ENCODE results near the gene CYBB. TPM values are rescaled to one million over a fixed set of nuclear protein-coding genes. Genes with fewer than 3 reads are reported as not detected.
A peak's percentile ranks its signal among the peaks of the same experiment; 100 is the strongest.

Gene CYBB
- 1 to 10 TPM; 2.6 to 5.8 (median 3.3) TPM for total RNA-seq

DNA sequence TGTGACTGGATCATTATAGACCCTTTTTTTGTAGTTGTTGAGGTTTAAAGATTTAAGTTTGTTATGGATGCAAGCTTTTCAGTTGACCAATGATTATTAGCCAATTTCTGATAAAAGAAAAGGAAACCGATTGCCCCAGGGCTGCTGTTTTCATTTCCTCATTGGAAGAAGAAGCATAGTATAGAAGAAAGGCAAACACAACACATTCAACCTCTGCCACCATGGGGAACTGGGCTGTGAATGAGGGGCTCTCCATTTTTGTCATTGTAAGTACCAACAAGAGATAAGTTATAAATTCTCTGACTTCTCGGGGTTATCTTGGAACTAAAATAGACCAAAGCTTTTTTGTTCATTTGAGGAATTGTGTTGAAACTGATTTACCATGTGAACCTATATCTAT lies at the start of gene CYBB:
Gene CYBB (plus strand): TSS at position 203 of the 400 bp plus-strand sequence. CDS start 19 bp downstream, at position 222.
- intact Hi-C loops (cut with DNase I; ENCODE audit: low total_unique reads): no loop called here
- H3K4me3 ChIP-seq (ENCODE audit: low read depth, poor library complexity, severe bottlenecking): no peak within 1 kb of the TSS
- TF ChIP-seq CTCF (IDR thresholded peaks at IDR 0.05) (no peak), POLR2A (IDR thresholded peaks at IDR 0.05) (no peak)
- 82 to 90% methylated on average over 2 of the region's 2 CpGs for WGBS, 2 donors
- DNase-seq (ENCODE audit: low spot score in 2 of 2): no peak

GRCh38 chrX:37745354-37745753 lies 34.5 kb upstream of the CYBB start:
- WGBS, 2 donors: 26 to 29% methylated on average over 3 of the region's 3 CpGs
- DNase-seq (ENCODE audit: low spot score in 2 of 2): peak; percentile 37 to 92
- TF ChIP-seq CTCF (IDR thresholded peaks at IDR 0.05) (no peak), POLR2A (IDR thresholded peaks at IDR 0.05) (no peak)
- intact Hi-C loops (cut with DNase I; ENCODE audit: low total_unique reads): no loop called here
- H3K4me3 ChIP-seq (ENCODE audit: low read depth, poor library complexity, severe bottlenecking): no peak overlapping the region

DNA sequence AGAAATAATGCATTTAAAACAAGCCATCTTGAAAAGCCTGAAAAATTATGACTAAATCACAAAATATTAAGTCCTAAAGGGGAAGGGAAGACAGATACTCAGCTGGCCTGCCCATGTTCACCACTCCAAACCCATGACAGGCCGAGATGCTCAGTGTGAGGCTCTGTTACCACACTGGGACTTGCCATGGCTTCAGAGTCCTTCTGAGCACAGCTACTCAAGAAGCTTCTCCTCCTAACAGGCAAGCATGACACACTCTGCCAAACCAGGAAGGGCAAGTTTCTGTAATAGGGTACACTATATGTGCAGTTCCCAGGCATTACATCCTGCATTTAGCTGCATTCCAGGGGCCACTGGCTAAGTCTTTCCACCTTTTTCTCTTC lies 34.0 kb upstream of the CYBB start:
- WGBS, 2 donors: 77 to 100% methylated on average over 1 of the region's 1 CpG

GRCh38 chrX:37746218-37746941 lies 33.5 kb upstream of the CYBB start:
- TF ChIP-seq POLR2A (IDR thresholded peaks at IDR 0.05): no peak
- no peak for TF ChIP-seq CTCF (IDR thresholded peaks at IDR 0.05)
- H3K4me3 ChIP-seq (ENCODE audit: low read depth, poor library complexity, severe bottlenecking): no peak overlapping the region
- DNase-seq (ENCODE audit: low spot score in 2 of 2): no peak
- WGBS, 2 donors: 64 to 71% methylated on average over 7 of the region's 7 CpGs
- intact Hi-C loops (cut with DNase I; ENCODE audit: low total_unique reads): no loop called here

More for the DNA sequence above, 34.0 kb upstream of the CYBB start:
- TF ChIP-seq CTCF (IDR thresholded peaks at IDR 0.05) (no peak), POLR2A (IDR thresholded peaks at IDR 0.05) (no peak)
- no peak for DNase-seq (ENCODE audit: low spot score in 2 of 2)
- intact Hi-C loops (cut with DNase I; ENCODE audit: low total_unique reads): no loop called here
- no peak overlapping the region for H3K4me3 ChIP-seq (ENCODE audit: low read depth, poor library complexity, severe bottlenecking)

- no peak overlapping the region for H3K4me3 ChIP-seq (ENCODE audit: low read depth, poor library complexity, severe bottlenecking)
- 76 to 91% methylated on average over 1 of the region's 1 CpG for WGBS, 2 donors
- no peak for DNase-seq (ENCODE audit: low spot score in 2 of 2)
- TF ChIP-seq POLR2A (IDR thresholded peaks at IDR 0.05) (no peak), CTCF (IDR thresholded peaks at IDR 0.05) (no peak)
- intact Hi-C loops (cut with DNase I; ENCODE audit: low total_unique reads): no loop called here
These were observed 32.9 kb upstream of the CYBB start for GRCh38 chrX:37746951-37747350.

DNA sequence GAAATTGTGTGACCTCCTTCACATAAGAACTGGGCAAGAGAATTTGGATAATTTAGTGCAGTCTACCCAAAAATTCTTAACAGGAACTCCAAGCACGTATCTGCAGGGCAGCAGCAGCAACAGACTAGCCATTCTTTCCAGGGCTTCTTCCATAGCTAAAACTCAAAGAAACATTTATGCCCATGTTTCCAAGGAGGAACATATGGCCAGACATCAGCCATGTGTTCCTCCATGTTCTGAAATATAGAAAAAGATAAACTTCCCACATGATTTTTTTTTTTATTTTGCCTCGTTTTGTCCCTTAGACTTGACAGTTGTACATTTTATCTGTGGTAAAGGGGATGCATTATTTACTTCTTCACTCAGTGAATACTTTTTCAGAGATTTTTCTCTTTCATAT lies 27.6 kb upstream of the CYBB start:
- WGBS, 2 donors: 59 to 80% methylated on average over 2 of the region's 2 CpGs
- intact Hi-C loops (cut with DNase I; ENCODE audit: low total_unique reads): no loop called here

More for the DNA sequence above, 27.6 kb upstream of the CYBB start:
- no peak overlapping the region for H3K4me3 ChIP-seq (ENCODE audit: low read depth, poor library complexity, severe bottlenecking)
- DNase-seq (ENCODE audit: low spot score in 2 of 2): no peak
- TF ChIP-seq POLR2A (IDR thresholded peaks at IDR 0.05) (no peak), CTCF (IDR thresholded peaks at IDR 0.05) (no peak)

All from lower leg skin (tissue), 4 donors.